Measurements from ENCODE around the gene FAM222A. TPM values are rescaled to one million over a fixed set of nuclear protein-coding genes. Genes with fewer than 3 reads are reported as not detected.

The FAM222A gene
- total and polyA plus RNA-seq, 12 donors: 9.2 to 57.8 (median 25.3) TPM

GRCh38 chr12:109701064-109701463, 12.6 kb upstream of the FAM222A start:
- DNase-seq: no peak
- WGBS, 4 donors: 54 to 74% (median 65%) methylated on average over 6 of the region's 6 CpGs
- intact Hi-C loops (cut with DNase I): no loop called here
- no peak overlapping the region for H3K27ac ChIP-seq
- no peaks in the 10 kb centered on the region for H3K36me3 ChIP-seq (replicated peaks in 1 of 2)
- H3K27me3 ChIP-seq: no peaks in the 10 kb centered on the region
- TF ChIP-seq, protein P1, sequence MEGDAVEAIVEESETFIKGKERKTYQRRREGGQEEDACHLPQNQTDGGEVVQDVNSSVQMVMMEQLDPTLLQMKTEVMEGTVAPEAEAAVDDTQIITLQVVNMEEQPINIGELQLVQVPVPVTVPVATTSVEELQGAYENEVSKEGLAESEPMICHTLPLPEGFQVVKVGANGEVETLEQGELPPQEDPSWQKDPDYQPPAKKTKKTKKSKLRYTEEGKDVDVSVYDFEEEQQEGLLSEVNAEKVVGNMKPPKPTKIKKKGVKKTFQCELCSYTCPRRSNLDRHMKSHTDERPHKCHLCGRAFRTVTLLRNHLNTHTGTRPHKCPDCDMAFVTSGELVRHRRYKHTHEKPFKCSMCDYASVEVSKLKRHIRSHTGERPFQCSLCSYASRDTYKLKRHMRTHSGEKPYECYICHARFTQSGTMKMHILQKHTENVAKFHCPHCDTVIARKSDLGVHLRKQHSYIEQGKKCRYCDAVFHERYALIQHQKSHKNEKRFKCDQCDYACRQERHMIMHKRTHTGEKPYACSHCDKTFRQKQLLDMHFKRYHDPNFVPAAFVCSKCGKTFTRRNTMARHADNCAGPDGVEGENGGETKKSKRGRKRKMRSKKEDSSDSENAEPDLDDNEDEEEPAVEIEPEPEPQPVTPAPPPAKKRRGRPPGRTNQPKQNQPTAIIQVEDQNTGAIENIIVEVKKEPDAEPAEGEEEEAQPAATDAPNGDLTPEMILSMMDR (IDR thresholded peaks at IDR 0.05): no peak
- no peaks in the 10 kb centered on the region for H3K4me1 ChIP-seq (replicated peaks in 1 of 2)
- H3K4me3 ChIP-seq: no peak overlapping the region
- no peaks in the 10 kb centered on the region for H3K9me3 ChIP-seq (replicated peaks in 1 of 3)

DNA sequence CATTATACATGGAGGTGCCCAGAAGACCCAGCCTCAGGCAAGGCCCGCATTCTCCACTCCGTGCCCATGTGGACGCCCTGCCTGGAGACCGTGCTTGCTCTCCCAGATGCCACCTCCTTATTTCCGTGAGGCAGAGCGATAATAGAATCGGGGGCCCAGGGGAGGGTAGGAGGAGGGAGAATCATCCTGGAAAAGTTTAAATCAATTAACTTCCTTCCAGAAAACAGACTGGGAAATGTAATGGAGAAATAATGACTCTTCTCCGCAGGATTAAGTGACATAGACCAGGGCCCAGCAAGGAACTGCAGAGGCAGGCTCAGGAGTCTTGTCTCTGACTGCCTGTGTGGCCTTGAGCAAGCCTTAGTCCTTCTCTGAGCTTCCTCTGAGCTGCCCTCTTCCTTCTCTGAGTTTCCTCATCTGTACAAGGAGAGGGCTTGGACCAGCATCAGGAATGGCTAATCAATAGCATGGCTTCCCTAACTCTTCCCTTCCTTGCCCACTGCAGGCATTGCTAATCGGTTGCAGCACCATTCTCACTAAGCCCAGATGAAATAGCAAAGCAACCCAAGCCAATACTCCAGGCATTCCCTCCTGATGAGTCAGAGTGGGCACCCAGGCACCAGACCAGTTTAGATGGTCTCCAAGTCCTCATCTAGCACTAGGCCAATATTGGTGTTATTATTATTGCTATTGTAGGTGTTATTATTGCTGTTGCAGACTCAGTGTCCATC, 11.3 kb upstream of the FAM222A start:
- DNase-seq: no peak
- 89 to 95% (median 91%) methylated on average over 9 of the region's 9 CpGs for WGBS, 4 donors
- Histone ChIP-seq H3K4me1 (replicated peaks in 1 of 2) (peaks cover 0 to 3% of the 10 kb centered on the region in 2 donors), H3K9me3 (replicated peaks in 1 of 3) (no peaks in the 10 kb centered on the region), H3K4me3 (no peak overlapping the region), H3K36me3 (replicated peaks in 1 of 2) (no peaks in the 10 kb centered on the region), H3K27me3 (no peaks in the 10 kb centered on the region), H3K27ac (no peak overlapping the region)
- TF ChIP-seq, protein P1 (IDR thresholded peaks at IDR 0.05): no peak
- TF ChIP-seq POLR2A (IDR thresholded peaks at IDR 0.05): no peak
- intact Hi-C loops (cut with DNase I): no loop called here

DNA sequence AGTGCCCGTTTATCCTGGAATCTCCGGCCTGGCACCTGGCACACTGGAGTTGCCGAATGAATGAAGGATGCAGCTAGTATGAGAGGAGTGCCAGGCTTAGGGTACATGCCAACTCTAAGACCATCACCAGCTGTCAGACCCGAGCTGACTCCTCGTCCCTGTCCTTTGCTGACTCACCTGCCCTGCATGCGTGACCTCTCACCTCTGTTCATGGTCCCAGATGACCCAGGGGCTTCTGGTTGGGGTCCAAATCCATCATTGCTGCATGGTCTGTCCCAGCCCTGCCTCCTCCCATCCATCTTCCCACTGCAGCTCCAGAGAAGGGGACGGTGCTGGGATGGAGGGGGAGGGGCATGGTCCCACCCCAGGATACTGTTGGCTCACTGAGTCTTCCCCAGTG, 9.9 kb upstream of the FAM222A start:
- Histone ChIP-seq H3K4me3 (no peak overlapping the region), H3K27ac (no peak overlapping the region), H3K4me1 (replicated peaks in 1 of 2) (peaks cover 0 to 6% of the 10 kb centered on the region in 2 donors), H3K27me3 (no peaks in the 10 kb centered on the region), H3K9me3 (replicated peaks in 1 of 3) (no peaks in the 10 kb centered on the region), H3K36me3 (replicated peaks in 1 of 2) (no peaks in the 10 kb centered on the region)
- DNase-seq: no peak
- intact Hi-C loops (cut with DNase I): no loop called here
- 31 to 63% (median 58%) methylated on average over 4 to 7 of the region's 7 CpGs for WGBS, 4 donors
- TF ChIP-seq, protein P1 (IDR thresholded peaks at IDR 0.05): no peak
- TF ChIP-seq POLR2A (IDR thresholded peaks at IDR 0.05): no peak

- Histone ChIP-seq H3K9me3 (replicated peaks in 1 of 3) (no peaks in the 10 kb centered on the region), H3K4me1 (replicated peaks in 1 of 2) (peaks cover 0 to 6% of the 10 kb centered on the region in 2 donors), H3K4me3 (no peak overlapping the region), H3K36me3 (replicated peaks in 1 of 2) (no peaks in the 10 kb centered on the region), H3K27me3 (no peaks in the 10 kb centered on the region), H3K27ac (no peak overlapping the region)
- DNase-seq: no peak
- intact Hi-C loops (cut with DNase I): no loop called here
- TF ChIP-seq, protein P1 (IDR thresholded peaks at IDR 0.05): no peak
- no peak for TF ChIP-seq POLR2A (IDR thresholded peaks at IDR 0.05)
- WGBS, 4 donors: 86 to 97% (median 86%) methylated on average over 4 of the region's 4 CpGs
Measured at GRCh38 chr12:109704371-109705098, 9.1 kb upstream of the FAM222A start.
